HepG2 (cell line): ENCODE results near the gene ZNF792. TPM values are rescaled to one million over a fixed set of nuclear protein-coding genes. Genes with fewer than 3 reads are reported as not detected.

Experiments used
- DPF2 ChIP-seq: sonication (generic); formaldehyde crosslinking; IDR thresholded peaks from 2 replicates; pipeline ENCODE4 v1.4.0; 2020; ENCODE audit warnings: mild to moderate bottlenecking, low read depth, missing genetic modification reagents, borderline replicate concordance
- ELF4 ChIP-seq: sonication (generic); formaldehyde crosslinking; IDR thresholded peaks from 2 replicates; pipeline ENCODE4 v1.5.0; 2020; ENCODE audit warnings: missing genetic modification reagents, mild to moderate bottlenecking, moderate library complexity, borderline replicate concordance
- ETV5 ChIP-seq: IDR thresholded peaks from 2 replicates; pipeline ENCODE4 v1.6.1; 2018; ENCODE audit warnings: missing biosample characterization, missing genetic modification reagents, inconsistent platforms, borderline replicate concordance
- FOXP1 ChIP-seq, 2 experiments: fragments of 450-650 bp in 1 of 2; IDR thresholded peaks; 2 replicates each; pipeline ENCODE4 v1.6.1; 2017 to 2018; ENCODE audit warnings: antibody characterized with exemption in 1 of 2
- GATAD2A ChIP-seq: IDR thresholded peaks from 2 replicates; pipeline ENCODE4 v1.6.1; 2016
- GPN1 ChIP-seq: sonication (generic); formaldehyde crosslinking; IDR thresholded peaks from 2 replicates; pipeline ENCODE4 v1.5.1; 2020; ENCODE audit warnings: missing genetic modification reagents, borderline replicate concordance
- GZF1 ChIP-seq: sonication (generic); formaldehyde crosslinking; IDR thresholded peaks from 2 replicates; pipeline ENCODE4 v1.5.1; 2020; ENCODE audit warnings: mild to moderate bottlenecking, missing genetic modification reagents
- HCFC1 ChIP-seq: fragments of 150-350 bp; IDR thresholded peaks from 2 replicates; pipeline ENCODE4 v1.6.1; 2014; ENCODE audit warnings: low read depth, low read length
- MTA1 ChIP-seq: sonication (generic); formaldehyde crosslinking; IDR thresholded peaks from 2 replicates; pipeline ENCODE4 v1.4.0; 2020; ENCODE audit warnings: missing genetic modification reagents, mild to moderate bottlenecking, borderline replicate concordance
- NRL ChIP-seq: sonication (generic); formaldehyde crosslinking; IDR thresholded peaks from 2 replicates; pipeline ENCODE4 v1.5.0; 2020; ENCODE audit warnings: missing genetic modification reagents, mild to moderate bottlenecking, moderate library complexity, borderline replicate concordance
- SKIL ChIP-seq: sonication (generic); formaldehyde crosslinking; IDR thresholded peaks from 2 replicates; pipeline ENCODE4 v1.8.0; 2022; ENCODE audit warnings: missing genetic modification reagents, mild to moderate bottlenecking, moderate library complexity, borderline replicate concordance
- SUZ12 ChIP-seq: fragments of 150-350 bp; IDR thresholded peaks from 2 replicates; pipeline ENCODE4 v1.6.1; 2014; ENCODE audit warnings: low read depth, low read length
- TARDBP ChIP-seq: sonication (generic); formaldehyde crosslinking; IDR thresholded peaks from 2 replicates; pipeline ENCODE4 v1.8.0; 2022; ENCODE audit warnings: mild to moderate bottlenecking, missing genetic modification reagents
- XRCC5 ChIP-seq: fragments of 200-400 bp; formaldehyde crosslinking; optimal IDR thresholded peaks from 2 replicates; pipeline ENCODE3; 2017; ENCODE audit warnings: mild to moderate bottlenecking, low read length
- ZBTB42 ChIP-seq: sonication (generic); formaldehyde crosslinking; IDR thresholded peaks from 2 replicates; pipeline ENCODE4 v1.5.0; 2020; ENCODE audit warnings: mild to moderate bottlenecking, missing genetic modification reagents
- ZC3H13 ChIP-seq: sonication (generic); formaldehyde crosslinking; IDR thresholded peaks from 2 replicates; pipeline ENCODE4 v1.8.1; 2023; ENCODE audit warnings: mild to moderate bottlenecking, missing genetic modification reagents, moderate library complexity
- ZFY ChIP-seq: sonication (generic); formaldehyde crosslinking; IDR thresholded peaks from 2 replicates; pipeline ENCODE4 v1.4.0; 2020; ENCODE audit warnings: missing genetic modification reagents
- ZNF207 ChIP-seq: fragments of 450-650 bp; IDR thresholded peaks from 2 replicates; pipeline ENCODE4 v1.6.1; 2016; ENCODE audit warnings: antibody characterized with exemption, borderline replicate concordance
- ZNF354B ChIP-seq: sonication (generic); formaldehyde crosslinking; IDR thresholded peaks from 2 replicates; pipeline ENCODE4 v1.8.0; 2022; ENCODE audit warnings: mild to moderate bottlenecking, missing genetic modification reagents
- ZNF674 ChIP-seq: sonication (generic); formaldehyde crosslinking; IDR thresholded peaks from 2 replicates; pipeline ENCODE4 v1.5.0; 2020; ENCODE audit warnings: low read depth, mild to moderate bottlenecking, missing genetic modification reagents
- polyA plus RNA-seq, 8 experiments: library from polyadenylated mRNA; depleted of rRNA in 3 of 8; stranded (reverse) in 7 of 8; unstranded in 1 of 8; fragments of >200 nt; fragmentation: Illumina TruSeq in 4 of 8; extraction: Trizol in 4 of 8; gene quantifications; 2 replicates each; pipeline versions ENCODE4 v1.2.1 to v1.2.3, GENCODE V29; 2011 to 2016; ENCODE audit warnings: low read depth in 4 of 8, missing spikeins in 1 of 8, mixed read lengths in 1 of 8; ENCODE audit not compliant: insufficient read depth in 1 of 8
- total RNA-seq, 5 experiments: library from RNA; depleted of rRNA; stranded (reverse); fragments of >200 nt; fragmentation: Illumina TruSeq; extraction: Trizol; gene quantifications; 2 replicates each; pipeline ENCODE4 v1.2.3, GENCODE V29; 2016; ENCODE audit warnings: low read depth in 1 of 5
- TF ChIP-seq, protein P1 (sequence below), 2 experiments: fragments of 450-650 bp in 1 of 2; sonication (generic) in 1 of 2; formaldehyde crosslinking in 1 of 2; IDR thresholded peaks; 2 replicates each; pipeline versions ENCODE4 v1.6.1 to v1.8.0; 2016 to 2022; ENCODE audit warnings: antibody characterized with exemption in 1 of 2, mild to moderate bottlenecking in 1 of 2, missing genetic modification reagents in 1 of 2

ZNF792 gene
- total and polyA plus RNA-seq, 2 of the 13 experiments (the other 11 are each of a cell fraction or from before 2014, with no cell fraction given): 5.5 to 11.5 TPM

DNA sequence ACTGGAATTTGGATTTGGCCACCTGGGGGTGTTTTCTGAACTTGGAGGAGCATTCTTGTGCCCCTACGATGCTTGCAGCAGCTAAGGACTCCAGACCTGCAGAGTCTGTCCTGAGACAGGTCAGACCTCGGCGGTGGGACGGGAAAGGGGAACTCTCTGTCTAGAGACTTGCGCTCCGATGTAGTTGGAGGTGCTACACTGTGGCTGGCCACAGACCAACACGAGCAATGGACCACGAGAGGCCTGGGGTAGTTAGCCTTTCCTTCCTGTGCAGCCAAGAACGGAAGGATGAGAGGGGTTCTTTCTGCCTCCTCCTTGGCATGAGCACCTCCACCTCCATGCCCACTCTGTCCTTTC lies 30.2 kb upstream of the ZNF792 start (continued):
- TF ChIP-seq, protein P1, sequence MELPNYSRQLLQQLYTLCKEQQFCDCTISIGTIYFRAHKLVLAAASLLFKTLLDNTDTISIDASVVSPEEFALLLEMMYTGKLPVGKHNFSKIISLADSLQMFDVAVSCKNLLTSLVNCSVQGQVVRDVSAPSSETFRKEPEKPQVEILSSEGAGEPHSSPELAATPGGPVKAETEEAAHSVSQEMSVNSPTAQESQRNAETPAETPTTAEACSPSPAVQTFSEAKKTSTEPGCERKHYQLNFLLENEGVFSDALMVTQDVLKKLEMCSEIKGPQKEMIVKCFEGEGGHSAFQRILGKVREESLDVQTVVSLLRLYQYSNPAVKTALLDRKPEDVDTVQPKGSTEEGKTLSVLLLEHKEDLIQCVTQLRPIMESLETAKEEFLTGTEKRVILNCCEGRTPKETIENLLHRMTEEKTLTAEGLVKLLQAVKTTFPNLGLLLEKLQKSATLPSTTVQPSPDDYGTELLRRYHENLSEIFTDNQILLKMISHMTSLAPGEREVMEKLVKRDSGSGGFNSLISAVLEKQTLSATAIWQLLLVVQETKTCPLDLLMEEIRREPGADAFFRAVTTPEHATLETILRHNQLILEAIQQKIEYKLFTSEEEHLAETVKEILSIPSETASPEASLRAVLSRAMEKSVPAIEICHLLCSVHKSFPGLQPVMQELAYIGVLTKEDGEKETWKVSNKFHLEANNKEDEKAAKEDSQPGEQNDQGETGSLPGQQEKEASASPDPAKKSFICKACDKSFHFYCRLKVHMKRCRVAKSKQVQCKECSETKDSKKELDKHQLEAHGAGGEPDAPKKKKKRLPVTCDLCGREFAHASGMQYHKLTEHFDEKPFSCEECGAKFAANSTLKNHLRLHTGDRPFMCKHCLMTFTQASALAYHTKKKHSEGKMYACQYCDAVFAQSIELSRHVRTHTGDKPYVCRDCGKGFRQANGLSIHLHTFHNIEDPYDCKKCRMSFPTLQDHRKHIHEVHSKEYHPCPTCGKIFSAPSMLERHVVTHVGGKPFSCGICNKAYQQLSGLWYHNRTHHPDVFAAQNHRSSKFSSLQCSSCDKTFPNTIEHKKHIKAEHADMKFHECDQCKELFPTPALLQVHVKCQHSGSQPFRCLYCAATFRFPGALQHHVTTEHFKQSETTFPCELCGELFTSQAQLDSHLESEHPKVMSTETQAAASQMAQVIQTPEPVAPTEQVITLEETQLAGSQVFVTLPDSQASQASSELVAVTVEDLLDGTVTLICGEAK (IDR thresholded peaks at IDR 0.05): no peak
- TF ChIP-seq, protein P1 (CRISPR knock-in tag; IDR thresholded peaks at IDR 0.05): 0 out of 2 replicates have a peak, but pooled peaks have one; percentile 10
- TF ChIP-seq XRCC5 (no peak), SKIL (CRISPR knock-in tag) (no peak), TARDBP (no peak), ZNF674 (CRISPR knock-in tag) (no peak), SUZ12 (no peak), NRL (CRISPR knock-in tag) (no peak), DPF2 (CRISPR knock-in tag) (0 out of 2 replicates have a peak, but pooled peaks have one; percentile 11), GATAD2A (CRISPR knock-in tag) (no peak), MTA1 (CRISPR knock-in tag) (no peak), GZF1 (CRISPR knock-in tag) (no peak), ETV5 (no peak), ZFY (CRISPR knock-in tag) (no peak), ZNF207 (no peak), ELF4 (CRISPR knock-in tag) (0 out of 2 replicates have a peak, but pooled peaks have one; percentile 29), ZNF354B (CRISPR knock-in tag) (no peak), GPN1 (CRISPR knock-in tag) (no peak), ZBTB42 (CRISPR knock-in tag) (no peak), ZC3H13 (no peak), HCFC1 (no peak), FOXP1 (IDR thresholded peaks at IDR 0.05) (no peak), FOXP1 (CRISPR knock-in tag; IDR thresholded peaks at IDR 0.05) (no peak)
